GM06990 (cell line): Measurements from ENCODE around the gene RNF115.
"Not testable (repeated sequence)": the region's sequence is repeated elsewhere in the genome, so short reads cannot be mapped to it uniquely, and the experiment has no call there.

Experiments used
- DNase-seq: peaks from one replicate; pipeline ENCODE4 v3.0.0-alpha.2; 2011; ENCODE audit not compliant: insufficient read length; ENCODE audit errors: extremely low read depth
- H3K27me3 ChIP-seq: replicated peaks from 2 replicates; pipeline ENCODE4 v1.6.0; 2011; ENCODE audit warnings: low read length; ENCODE audit not compliant: control insufficient read depth, insufficient read depth
- H3K36me3 ChIP-seq: 2 replicates; pipeline ENCODE4 v1.5.1; 2011; ENCODE audit warnings: low read length; ENCODE audit not compliant: control insufficient read depth, insufficient read depth
- H3K4me3 ChIP-seq: replicated peaks from 2 replicates; pipeline ENCODE4 v1.5.1; 2011; ENCODE audit warnings: low read depth, mild to moderate bottlenecking, control low read depth, low read length
- TF ChIP-seq, protein P1 (sequence below): IDR thresholded peaks from 2 replicates; pipeline ENCODE4 v1.5.1; 2011; ENCODE audit warnings: low read length, control low read depth, mild to moderate bottlenecking, inconsistent platforms; ENCODE audit not compliant: insufficient read depth, poor library complexity, severe bottlenecking

RNF115 gene

DNA sequence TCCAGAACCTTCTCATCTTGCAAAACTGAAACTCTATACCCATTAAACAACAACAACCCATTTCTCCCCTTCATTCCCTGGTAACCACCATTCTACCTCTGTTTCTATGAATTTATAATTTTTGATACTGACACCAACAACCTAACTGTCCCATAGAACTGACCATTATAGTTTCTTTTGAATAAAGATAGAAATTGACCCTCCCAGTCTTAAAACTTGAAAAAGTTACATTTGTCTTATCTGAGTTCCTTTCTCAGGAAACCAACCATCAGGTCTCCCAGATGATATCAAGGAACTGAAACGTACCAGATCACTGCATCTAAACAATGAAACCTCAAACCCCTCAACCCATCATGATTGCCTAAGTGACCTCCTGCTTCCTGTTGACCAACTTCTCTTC lies 27.1 kb downstream of the RNF115 start:
- H3K4me3 ChIP-seq = no peak overlapping the region
- DNase-seq = no peak
- no peaks in the 10 kb centered on the region for H3K27me3 ChIP-seq
- no peaks in the 10 kb centered on the region for H3K36me3 ChIP-seq
- TF ChIP-seq, protein P1, sequence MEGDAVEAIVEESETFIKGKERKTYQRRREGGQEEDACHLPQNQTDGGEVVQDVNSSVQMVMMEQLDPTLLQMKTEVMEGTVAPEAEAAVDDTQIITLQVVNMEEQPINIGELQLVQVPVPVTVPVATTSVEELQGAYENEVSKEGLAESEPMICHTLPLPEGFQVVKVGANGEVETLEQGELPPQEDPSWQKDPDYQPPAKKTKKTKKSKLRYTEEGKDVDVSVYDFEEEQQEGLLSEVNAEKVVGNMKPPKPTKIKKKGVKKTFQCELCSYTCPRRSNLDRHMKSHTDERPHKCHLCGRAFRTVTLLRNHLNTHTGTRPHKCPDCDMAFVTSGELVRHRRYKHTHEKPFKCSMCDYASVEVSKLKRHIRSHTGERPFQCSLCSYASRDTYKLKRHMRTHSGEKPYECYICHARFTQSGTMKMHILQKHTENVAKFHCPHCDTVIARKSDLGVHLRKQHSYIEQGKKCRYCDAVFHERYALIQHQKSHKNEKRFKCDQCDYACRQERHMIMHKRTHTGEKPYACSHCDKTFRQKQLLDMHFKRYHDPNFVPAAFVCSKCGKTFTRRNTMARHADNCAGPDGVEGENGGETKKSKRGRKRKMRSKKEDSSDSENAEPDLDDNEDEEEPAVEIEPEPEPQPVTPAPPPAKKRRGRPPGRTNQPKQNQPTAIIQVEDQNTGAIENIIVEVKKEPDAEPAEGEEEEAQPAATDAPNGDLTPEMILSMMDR = no peak

DNA sequence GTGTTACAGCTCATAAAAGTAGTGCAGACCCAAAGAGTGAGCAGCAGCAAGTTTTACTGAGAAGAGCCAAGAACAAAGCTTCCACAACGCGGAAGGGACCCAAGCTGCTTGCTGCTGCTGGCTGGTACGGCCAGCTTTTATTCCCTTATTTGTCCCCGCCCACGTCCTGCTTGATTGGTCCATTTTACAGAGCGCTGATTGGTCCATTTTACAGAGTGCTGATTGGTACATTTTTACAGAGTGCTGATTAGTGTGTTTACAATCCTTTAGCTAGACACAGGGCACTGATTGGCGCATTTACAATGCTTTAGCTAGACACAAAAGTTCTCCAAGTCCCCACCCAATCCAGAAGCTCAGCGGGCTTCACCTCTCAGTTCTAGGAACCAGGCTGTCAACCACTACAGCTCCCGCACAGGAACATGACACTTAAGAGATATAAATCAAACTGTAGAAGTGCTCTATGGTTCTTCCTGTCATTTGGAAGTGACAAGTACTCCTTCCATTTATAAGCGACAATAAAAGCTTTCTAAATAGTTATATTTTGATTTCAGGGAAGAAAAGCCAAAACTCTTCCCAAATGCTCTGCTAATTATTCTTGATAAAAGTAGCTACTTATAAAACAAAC lies 28.5 kb downstream of the RNF115 start:
- TF ChIP-seq, protein P1 = no peak
- no peak for DNase-seq
- H3K27me3 ChIP-seq = no peaks in the 10 kb centered on the region
- H3K4me3 ChIP-seq = no peak overlapping the region
- H3K36me3 ChIP-seq = no peaks in the 10 kb centered on the region

DNA sequence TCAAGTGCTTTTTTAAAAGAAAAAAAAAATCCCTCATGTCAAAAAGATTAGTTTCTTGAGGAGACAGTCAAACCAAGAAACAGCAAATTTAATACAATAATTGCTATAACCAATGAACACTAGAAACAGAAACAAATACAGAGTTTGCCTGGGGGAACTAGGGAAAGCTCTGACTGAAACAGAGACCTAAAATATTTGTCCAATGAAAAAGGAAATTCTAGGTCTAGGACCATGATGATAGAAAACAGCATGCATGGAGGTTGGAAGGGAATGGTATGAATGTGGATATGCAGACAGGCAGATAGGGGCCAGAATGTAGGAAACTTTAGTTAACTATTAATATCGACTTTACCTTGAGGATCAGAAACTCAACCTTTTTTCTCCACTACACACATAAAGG lies 31.4 kb downstream of the RNF115 start:
- no peak overlapping the region for H3K4me3 ChIP-seq
- H3K27me3 ChIP-seq = no peaks in the 10 kb centered on the region
- DNase-seq = no peak
- no peaks in the 10 kb centered on the region for H3K36me3 ChIP-seq
- TF ChIP-seq, protein P1 = no peak

DNA sequence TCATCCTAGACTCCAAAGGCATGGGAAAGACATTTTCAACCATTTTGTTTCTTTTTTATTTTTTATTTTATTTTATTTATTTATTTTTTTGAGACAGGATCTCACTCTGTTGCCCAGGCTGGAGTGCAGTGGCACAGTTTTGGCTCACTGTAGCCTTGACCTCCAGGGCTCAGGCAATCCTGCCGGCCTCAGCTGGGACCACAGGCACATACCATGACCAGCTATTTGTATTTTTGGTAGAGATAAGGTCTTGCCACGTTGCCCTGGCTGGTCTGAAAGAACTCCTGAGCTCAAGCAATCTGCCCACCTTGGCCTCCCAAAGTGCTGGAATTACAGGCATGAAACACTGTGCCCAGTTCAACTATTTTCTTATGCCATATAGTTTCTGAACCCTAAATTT lies 32.0 kb downstream of the RNF115 start:
- H3K4me3 ChIP-seq, H3K36me3 ChIP-seq, DNase-seq, H3K27me3 ChIP-seq: not testable (repeated sequence)

DNA sequence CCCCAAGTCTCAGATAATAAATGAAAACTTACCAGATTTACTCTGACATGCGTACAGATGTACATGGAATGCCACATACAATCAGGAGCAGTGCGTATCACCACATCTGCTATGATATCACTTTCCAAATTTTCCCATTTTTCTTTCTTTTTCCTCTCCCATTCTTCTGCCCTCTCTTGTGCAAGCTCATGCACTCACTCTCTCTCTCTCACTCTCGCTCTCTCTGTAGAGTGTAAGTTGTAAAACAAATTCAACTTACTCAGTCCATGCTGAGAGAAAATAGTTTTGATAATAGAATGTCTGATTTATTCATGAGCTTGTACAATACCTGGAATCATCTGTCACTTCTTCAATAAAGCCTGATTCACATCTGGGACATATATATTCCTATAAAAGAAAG lies 35.3 kb downstream of the RNF115 start:
- TF ChIP-seq, protein P1 = no peak
- Histone ChIP-seq H3K27me3 (no peaks in the 10 kb centered on the region), H3K4me3 (no peak overlapping the region), H3K36me3 (no peaks in the 10 kb centered on the region; the same call in 1 of the 2 replicates)
- DNase-seq = no peak

DNA sequence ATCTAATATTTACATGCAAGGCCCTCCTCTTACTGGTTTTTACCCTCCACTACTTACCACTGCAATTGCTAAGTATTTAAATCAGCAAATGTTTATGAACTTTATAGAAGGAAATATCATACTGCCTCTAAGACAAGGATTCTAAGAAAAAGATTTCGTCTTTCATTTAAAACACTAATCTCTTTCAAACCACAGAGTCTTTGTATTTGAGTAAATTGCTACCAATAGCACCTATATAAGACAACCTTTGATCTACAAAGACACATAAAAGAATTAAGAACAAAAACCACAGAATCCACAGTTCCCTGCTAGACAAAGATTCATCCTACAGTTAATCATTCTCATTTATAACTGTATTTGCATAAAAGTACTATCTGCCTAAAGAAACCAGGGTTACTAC lies 37.6 kb downstream of the RNF115 start:
- H3K36me3 ChIP-seq = no peaks in the 10 kb centered on the region; the same call in 1 of the 2 replicates
- TF ChIP-seq, protein P1 = no peak
- no peaks in the 10 kb centered on the region for H3K27me3 ChIP-seq
- no peak for DNase-seq
- H3K4me3 ChIP-seq = no peak overlapping the region
